H9 (cell line): Measurements from ENCODE around the gene OXLD1. TPM values are rescaled to one million over a fixed set of nuclear protein-coding genes. Genes with fewer than 3 reads are reported as not detected.
A peak's percentile ranks its signal among the peaks of the same experiment; 100 is the strongest.

ENCODE experiments used
- DNase-seq: peaks from one replicate; pipeline ENCODE4 v3.0.0-alpha.2; 2017
- H2AFZ ChIP-seq: one replicate; pipeline ENCODE4 v1.6.1; 2013; ENCODE audit warnings: mild to moderate bottlenecking, low read length, control low read depth, moderate library complexity
- H2AK5ac ChIP-seq: 2 replicates; pipeline ENCODE4 v1.6.1; 2013; ENCODE audit warnings: low read length, control low read depth, mixed read lengths; ENCODE audit not compliant: insufficient read length
- H2BK120ac ChIP-seq: one replicate; pipeline ENCODE4 v1.6.1; 2013; ENCODE audit warnings: low read depth, mild to moderate bottlenecking, low read length, control low read depth, inconsistent platforms; ENCODE audit not compliant: poor library complexity, severe bottlenecking
- H2BK12ac ChIP-seq: 2 replicates; pipeline ENCODE4 v1.6.1; 2013; ENCODE audit warnings: low read length, control low read depth, mixed read lengths, low read depth; ENCODE audit not compliant: insufficient read length
- H2BK15ac ChIP-seq: 2 replicates; pipeline ENCODE4 v1.6.1; 2013; ENCODE audit warnings: low read depth, low read length, control low read depth
- H2BK20ac ChIP-seq: one replicate; pipeline ENCODE4 v1.6.1; 2013; ENCODE audit warnings: low read depth, mild to moderate bottlenecking, low read length, control low read depth, inconsistent platforms; ENCODE audit not compliant: poor library complexity, severe bottlenecking
- H2BK5ac ChIP-seq: 2 replicates; pipeline ENCODE4 v1.6.1; 2013; ENCODE audit warnings: low read length, control low read depth, mixed read lengths; ENCODE audit not compliant: insufficient read length
- H3K14ac ChIP-seq: 2 replicates; pipeline ENCODE4 v1.6.1; 2013; ENCODE audit warnings: low read length, control low read depth; ENCODE audit not compliant: insufficient read depth
- H3K18ac ChIP-seq: 2 replicates; pipeline ENCODE4 v1.6.1; 2013; ENCODE audit warnings: low read depth, mild to moderate bottlenecking, mixed read lengths, low read length, control low read depth; ENCODE audit not compliant: insufficient read length
- H3K23ac ChIP-seq: 2 replicates; pipeline ENCODE4 v1.6.1; 2013; ENCODE audit warnings: low read length, control low read depth, mixed read lengths, low read depth; ENCODE audit not compliant: insufficient read length
- H3K23me2 ChIP-seq: 2 replicates; pipeline ENCODE4 v1.6.1; 2013; ENCODE audit warnings: low read depth, mild to moderate bottlenecking, mixed read lengths, low read length, control low read depth; ENCODE audit not compliant: insufficient read length, poor library complexity, severe bottlenecking
- H3K27ac ChIP-seq: 2 replicates; pipeline ENCODE4 v1.5.1; 2013; ENCODE audit warnings: low read length, control low read depth, mixed read lengths, low read depth; ENCODE audit not compliant: insufficient read length
- H3K27me3 ChIP-seq: 2 replicates; pipeline ENCODE4 v1.6.1; 2013; ENCODE audit warnings: low read length, control low read depth, inconsistent platforms; ENCODE audit not compliant: insufficient read depth
- H3K4ac ChIP-seq: 2 replicates; pipeline ENCODE4 v1.6.1; 2013; ENCODE audit warnings: low read depth, mild to moderate bottlenecking, control low read depth, inconsistent platforms, low read length, moderate library complexity
- H3K4me1 ChIP-seq: 2 replicates; pipeline ENCODE4 v1.6.1; 2013; ENCODE audit warnings: low read length, control low read depth, inconsistent platforms; ENCODE audit not compliant: insufficient read depth
- H3K4me2 ChIP-seq: 2 replicates; pipeline ENCODE4 v1.6.1; 2013; ENCODE audit warnings: low read length, control low read depth, mixed read lengths; ENCODE audit not compliant: insufficient read length, insufficient read depth
- H3K56ac ChIP-seq: 2 replicates; pipeline ENCODE4 v1.6.1; 2013; ENCODE audit warnings: low read depth, mild to moderate bottlenecking, mixed read lengths, low read length, control low read depth; ENCODE audit not compliant: insufficient read length
- H3K79me1 ChIP-seq: 2 replicates; pipeline ENCODE4 v1.6.1; 2013; ENCODE audit warnings: low read depth, mild to moderate bottlenecking, moderate library complexity, low read length, control low read depth, inconsistent platforms; ENCODE audit not compliant: insufficient read depth, poor library complexity, severe bottlenecking
- H3K79me2 ChIP-seq: 2 replicates; pipeline ENCODE4 v1.6.1; 2013; ENCODE audit warnings: low read length, control low read depth, inconsistent platforms; ENCODE audit not compliant: insufficient read depth
- H3K9ac ChIP-seq: 2 replicates; pipeline ENCODE4 v1.6.1; 2013; ENCODE audit warnings: low read length, control low read depth, mixed read lengths; ENCODE audit not compliant: insufficient read length; ENCODE audit errors: extremely low read depth
- H3K9me3 ChIP-seq: one replicate; pipeline ENCODE4 v1.6.1; 2013; ENCODE audit warnings: low read depth, low read length, inconsistent platforms; ENCODE audit not compliant: control insufficient read depth
- H3T11ph ChIP-seq: one replicate; pipeline ENCODE4 v1.6.1; 2013; ENCODE audit warnings: mild to moderate bottlenecking, low read length, control low read depth, inconsistent platforms
- H4K20me1 ChIP-seq: one replicate; pipeline ENCODE4 v1.6.1; 2013; ENCODE audit not compliant: control insufficient read depth, insufficient read length, insufficient read depth
- H4K5ac ChIP-seq: 2 replicates; pipeline ENCODE4 v1.6.1; 2013; ENCODE audit warnings: low read depth, mild to moderate bottlenecking, mixed read lengths, low read length, control low read depth; ENCODE audit not compliant: insufficient read length
- H4K8ac ChIP-seq: replicated peaks from 2 replicates; pipeline ENCODE4 v1.6.1; 2013; ENCODE audit warnings: low read length, control low read depth, mixed read lengths, low read depth; ENCODE audit not compliant: insufficient read length
- H4K91ac ChIP-seq: 2 replicates; pipeline ENCODE4 v1.6.1; 2013; ENCODE audit warnings: low read depth, mild to moderate bottlenecking, moderate library complexity, mixed read lengths, low read length, control low read depth; ENCODE audit not compliant: insufficient read length
- H3K27ac Mint-ChIP-seq, 3 experiments: 2 replicates in 2 of 3; 3 replicates in 1 of 3; pipeline ENCODE4 v1.8.0; 2020 to 2021; ENCODE audit warnings: mixed read lengths in 3 of 3, mild to moderate bottlenecking in 1 of 3, moderate library complexity in 1 of 3
- H3K27me3 Mint-ChIP-seq: 2 replicates; pipeline ENCODE4 v1.8.0; 2021; ENCODE audit warnings: low read depth, mild to moderate bottlenecking, moderate library complexity, mixed read lengths
- H3K36me3 Mint-ChIP-seq, 3 experiments: 2 replicates in 2 of 3; 3 replicates in 1 of 3; pipeline ENCODE4 v1.8.0; 2020 to 2021; ENCODE audit warnings: low read depth in 3 of 3, mixed read lengths in 3 of 3; ENCODE audit not compliant: insufficient read depth in 1 of 3
- H3K4me1 Mint-ChIP-seq, 2 experiments: 2 replicates each; pipeline ENCODE4 v1.8.0; 2020; ENCODE audit warnings: mixed read lengths in 2 of 2
- H3K4me3 Mint-ChIP-seq, 2 experiments: 2 replicates in 1 of 2; 3 replicates in 1 of 2; pipeline ENCODE4 v1.8.0; 2020 to 2021; ENCODE audit warnings: mild to moderate bottlenecking in 2 of 2, mixed read lengths in 2 of 2, moderate library complexity in 1 of 2
- H3K9me3 Mint-ChIP-seq, 2 experiments: 2 replicates in 1 of 2; 3 replicates in 1 of 2; pipeline ENCODE4 v1.8.0; 2020; ENCODE audit warnings: mild to moderate bottlenecking in 2 of 2, mixed read lengths in 2 of 2, moderate library complexity in 1 of 2
- CTCF ChIP-seq: fragments of 200-600 bp; sonication (generic); conservative IDR thresholded peaks from 3 replicates; pipeline ENCODE4 v1.8.0; 2021; ENCODE audit warnings: antibody characterized with exemption, mild to moderate bottlenecking
- WGBS: extraction: QIAGEN DNeasy Blood & Tissue Kit; methylation state at CpG from one replicate; pipeline ENCODE4 v1.1.7; 2013; ENCODE audit warnings: missing lambda C conversion rate, low lambda C conversion rate, mixed read lengths; ENCODE audit not compliant: insufficient read length; ENCODE audit errors: extremely low coverage; 5-methylcytosine and 5-hydroxymethylcytosine counted together
- total RNA-seq: library from RNA; stranded (reverse); gene quantifications from 2 replicates; pipeline ENCODE4 v1.2.1, GENCODE V29; 2021

OXLD1 gene
- total RNA-seq, 1 experiment from 2014 or later = 25.0 TPM

GRCh38 chr17:81656118-81656743, 10.2 kb downstream of the OXLD1 start, which contains the start of gene PDE6G:
Gene PDE6G, minus strand, starts transcription at chr17:81656542. Its CDS starts 3,237 bp downstream, at chr17:81653305.
- peaks cover 3% of the 10 kb centered on the region; the same call in 1 of the 2 replicates for H3K4me1 ChIP-seq
- H3K18ac ChIP-seq = no peak within 1 kb of the TSS
- peak within 1 kb of the TSS in 1 of 3 experiments; percentile 82; a peak in 1 of 7 replicates for H3K27ac Mint-ChIP-seq
- H3K14ac ChIP-seq = no peak within 1 kb of the TSS; the same call in 1 of the 2 replicates
- H3K27me3 Mint-ChIP-seq = peaks cover 2% of the 10 kb centered on the region; the same call in 1 of the 2 replicates
- H3K27me3 ChIP-seq = no peaks in the 10 kb centered on the region
- H3T11ph ChIP-seq = no peak within 1 kb of the TSS
- H2BK20ac ChIP-seq = no peak within 1 kb of the TSS
- no peak within 1 kb of the TSS for H3K23ac ChIP-seq
- no CpG with 5 or more reads among the region's 15 CpGs for WGBS
- peaks cover 4% of the 10 kb centered on the region for H3K23me2 ChIP-seq
- no peak within 1 kb of the TSS for H4K5ac ChIP-seq
- no peak within 1 kb of the TSS for H4K91ac ChIP-seq
- no peaks in the 10 kb centered on the region for H3K36me3 Mint-ChIP-seq
- TF ChIP-seq CTCF = no peak
- H3K27ac ChIP-seq = no peak within 1 kb of the TSS
- H3K4me1 Mint-ChIP-seq = peaks cover 10 to 17% of the 10 kb centered on the region in 2 experiments
- H3K9ac ChIP-seq = no peak within 1 kb of the TSS
- no peak within 1 kb of the TSS; a peak in 1 of 5 replicates for H3K4me3 Mint-ChIP-seq
- H3K9me3 Mint-ChIP-seq = no peaks in the 10 kb centered on the region; a peak in 1 of 5 replicates
- H3K9me3 ChIP-seq = no peaks in the 10 kb centered on the region
- no peak within 1 kb of the TSS for H3K4me2 ChIP-seq
- H2BK15ac ChIP-seq = no peak within 1 kb of the TSS
- H3K4ac ChIP-seq = no peak within 1 kb of the TSS
- H4K20me1 ChIP-seq = no peaks in the 10 kb centered on the region
- H2BK12ac ChIP-seq = no peak within 1 kb of the TSS
- H4K8ac ChIP-seq = no peak within 1 kb of the TSS
- no peaks in the 10 kb centered on the region for H3K79me1 ChIP-seq
- H2AFZ ChIP-seq = no peak within 1 kb of the TSS
- DNase-seq = no peak
- no peak within 1 kb of the TSS for H2AK5ac ChIP-seq
- no peak within 1 kb of the TSS for H2BK5ac ChIP-seq
- H3K56ac ChIP-seq = no peak within 1 kb of the TSS
- no peak within 1 kb of the TSS for H2BK120ac ChIP-seq
- no peaks in the 10 kb centered on the region for H3K79me2 ChIP-seq
